Progenitor cell of endocrine pancreas (in vitro differentiated cells): ENCODE data around the gene DENND6B. TPM values are rescaled to one million over a fixed set of nuclear protein-coding genes. Genes with fewer than 3 reads are reported as not detected.

ENCODE experiments used
- DNase-seq: peaks from one replicate; pipeline ENCODE4 v3.0.0; 2021; ENCODE audit warnings: low spot score; ENCODE audit not compliant: unreplicated experiment
- H3K27ac Mint-ChIP-seq: 2 replicates; pipeline ENCODE4 v1.8.0; 2021; ENCODE audit warnings: mild to moderate bottlenecking, moderate library complexity, mixed read lengths
- H3K27me3 Mint-ChIP-seq: 2 replicates; pipeline ENCODE4 v1.8.0; 2021; ENCODE audit warnings: mixed read lengths
- H3K36me3 Mint-ChIP-seq: 2 replicates; pipeline ENCODE4 v1.8.0; 2022; ENCODE audit warnings: mixed read lengths; ENCODE audit not compliant: insufficient read depth
- H3K4me1 Mint-ChIP-seq: 2 replicates; pipeline ENCODE4 v1.8.0; 2021; ENCODE audit warnings: low read depth, mixed read lengths
- H3K4me3 Mint-ChIP-seq: 2 replicates; pipeline ENCODE4 v1.8.0; 2021; ENCODE audit warnings: low read depth, mild to moderate bottlenecking, moderate library complexity, mixed read lengths
- H3K9me3 Mint-ChIP-seq: 2 replicates; pipeline ENCODE4 v1.8.0; 2021; ENCODE audit warnings: low read depth, mixed read lengths
- total RNA-seq: library from RNA; stranded (reverse); gene quantifications from 2 replicates; pipeline ENCODE4 v1.2.1, GENCODE V29; 2021
- TF ChIP-seq, protein P1 (sequence below): fragments of 200-600 bp; sonication (generic); IDR thresholded peaks from one replicate; pipeline ENCODE4 v1.5.0; 2021; ENCODE audit warnings: antibody characterized with exemption, mild to moderate bottlenecking; ENCODE audit not compliant: unreplicated experiment

DENND6B gene
- total RNA-seq, 1 donor from 2014 or later, result 36.4 TPM

DNA sequence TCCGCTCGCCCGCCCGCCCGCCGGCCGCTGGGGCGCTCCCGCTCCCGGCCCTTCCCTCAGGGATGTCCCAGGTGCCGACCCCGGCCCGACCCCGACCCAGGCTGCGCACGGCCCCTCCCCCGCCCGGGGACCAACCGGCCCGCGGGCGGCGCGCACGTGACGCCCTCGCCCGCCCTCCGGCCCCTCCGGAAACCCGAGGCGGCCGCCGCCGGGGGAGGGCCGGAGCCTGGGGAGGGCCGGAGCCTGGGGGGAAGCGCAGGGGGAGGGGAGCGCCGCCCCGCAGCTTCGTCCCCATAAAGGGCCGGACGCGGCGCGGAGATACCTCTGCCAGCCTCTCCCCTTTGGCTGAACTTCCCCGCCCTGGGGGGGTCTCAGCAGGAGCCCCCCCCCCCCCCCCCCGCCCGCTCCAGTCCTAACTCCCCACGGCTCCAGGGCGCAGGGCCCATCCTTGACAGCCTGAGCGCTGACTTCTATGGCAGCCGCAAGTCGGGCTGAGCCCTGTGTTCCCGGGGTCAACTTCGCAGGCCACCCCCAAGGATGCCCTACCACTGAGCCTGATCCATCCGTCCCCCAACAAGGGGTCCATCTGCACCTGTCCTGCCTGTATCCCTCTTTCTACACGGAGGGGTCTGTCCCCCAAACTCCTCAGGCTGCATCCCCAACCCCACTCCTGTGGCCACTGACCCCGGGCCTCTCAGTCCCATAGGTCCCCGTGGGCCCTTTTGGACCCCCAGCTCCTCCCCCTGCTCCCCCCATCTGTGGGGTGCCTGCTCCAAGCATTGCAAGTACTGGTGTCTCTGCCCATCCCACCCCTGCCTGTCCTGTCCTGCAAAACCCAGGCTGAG is 65.0 kb downstream of the DENND6B start, which contains the start of gene MAPK12:
Gene MAPK12, minus strand, starts transcription at position 69 of the 845 bp plus-strand sequence. CDS start 174 bp downstream, outside the sequence.
- TF ChIP-seq, protein P1, sequence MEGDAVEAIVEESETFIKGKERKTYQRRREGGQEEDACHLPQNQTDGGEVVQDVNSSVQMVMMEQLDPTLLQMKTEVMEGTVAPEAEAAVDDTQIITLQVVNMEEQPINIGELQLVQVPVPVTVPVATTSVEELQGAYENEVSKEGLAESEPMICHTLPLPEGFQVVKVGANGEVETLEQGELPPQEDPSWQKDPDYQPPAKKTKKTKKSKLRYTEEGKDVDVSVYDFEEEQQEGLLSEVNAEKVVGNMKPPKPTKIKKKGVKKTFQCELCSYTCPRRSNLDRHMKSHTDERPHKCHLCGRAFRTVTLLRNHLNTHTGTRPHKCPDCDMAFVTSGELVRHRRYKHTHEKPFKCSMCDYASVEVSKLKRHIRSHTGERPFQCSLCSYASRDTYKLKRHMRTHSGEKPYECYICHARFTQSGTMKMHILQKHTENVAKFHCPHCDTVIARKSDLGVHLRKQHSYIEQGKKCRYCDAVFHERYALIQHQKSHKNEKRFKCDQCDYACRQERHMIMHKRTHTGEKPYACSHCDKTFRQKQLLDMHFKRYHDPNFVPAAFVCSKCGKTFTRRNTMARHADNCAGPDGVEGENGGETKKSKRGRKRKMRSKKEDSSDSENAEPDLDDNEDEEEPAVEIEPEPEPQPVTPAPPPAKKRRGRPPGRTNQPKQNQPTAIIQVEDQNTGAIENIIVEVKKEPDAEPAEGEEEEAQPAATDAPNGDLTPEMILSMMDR, result no peak
- Mint-ChIP-seq H3K36me3 (no peaks in the 10 kb centered on the region), H3K27me3 (peaks cover 17% of the 10 kb centered on the region), H3K4me3 (peak within 1 kb of the TSS; percentile 72), H3K4me1 (peaks cover 3% of the 10 kb centered on the region), H3K9me3 (no peaks in the 10 kb centered on the region), H3K27ac (peak within 1 kb of the TSS; percentile 16)
- peak; percentile 61 for DNase-seq

- peak overlapping the region; percentile 61 for H3K4me3 Mint-ChIP-seq
- no peak for DNase-seq
- no peaks in the 10 kb centered on the region for H3K9me3 Mint-ChIP-seq
- TF ChIP-seq, protein P1, result no peak
- peaks cover 12% of the 10 kb centered on the region for H3K27me3 Mint-ChIP-seq
- peaks cover 3% of the 10 kb centered on the region for H3K4me1 Mint-ChIP-seq
- no peaks in the 10 kb centered on the region for H3K36me3 Mint-ChIP-seq
- no peak overlapping the region for H3K27ac Mint-ChIP-seq
Measured at GRCh38 chr22:50260801-50261614, 65.8 kb downstream of the DENND6B start.

DNA sequence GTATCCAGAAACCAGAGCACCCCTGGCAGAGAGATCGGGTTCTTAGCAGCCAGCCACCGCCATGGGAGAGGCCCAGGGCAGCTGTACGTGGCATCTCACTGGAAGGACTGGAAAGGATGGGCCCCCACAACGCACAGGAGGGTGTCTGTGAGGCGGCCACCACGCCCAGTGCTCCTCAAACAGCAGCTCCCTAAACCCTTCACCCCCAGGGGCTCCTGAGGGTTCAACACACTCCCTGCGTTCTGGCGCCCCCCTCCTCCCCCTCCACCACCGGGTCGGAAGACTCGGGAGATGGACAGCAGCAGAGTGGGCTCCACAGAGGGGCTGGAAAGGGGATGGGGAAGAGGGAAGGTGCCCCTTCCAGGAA is 66.4 kb downstream of the DENND6B start:
- Mint-ChIP-seq H3K27ac (no peak overlapping the region), H3K27me3 (peaks cover 10% of the 10 kb centered on the region), H3K9me3 (no peaks in the 10 kb centered on the region), H3K36me3 (no peaks in the 10 kb centered on the region), H3K4me1 (peaks cover 3% of the 10 kb centered on the region), H3K4me3 (peak overlapping the region; percentile 61)
- TF ChIP-seq, protein P1, result no peak
- no peak for DNase-seq

- Mint-ChIP-seq H3K4me3 (peak overlapping the region; percentile 53), H3K27ac (no peak overlapping the region), H3K36me3 (no peaks in the 10 kb centered on the region), H3K9me3 (no peaks in the 10 kb centered on the region), H3K27me3 (peaks cover 3% of the 10 kb centered on the region), H3K4me1 (peaks cover 3% of the 10 kb centered on the region)
- TF ChIP-seq, protein P1, result no peak
- no peak for DNase-seq
Measured at GRCh38 chr22:50259302-50259701, 67.5 kb downstream of the DENND6B start.

Other genes with a start within 250 kb of the DENND6B start
- not detected in 2 replicates for gene MLC1, start 241.6 kb downstream of the DENND6B start, total RNA-seq
- 0.22 TPM in 1 of 2 replicates, not detected in the other for gene MOV10L1, start 237.0 kb downstream of the DENND6B start, total RNA-seq
- 6.2 and 6.3 TPM in 2 replicates for gene PANX2, start 156.3 kb downstream of the DENND6B start, total RNA-seq
- gene TRABD, start 141.1 kb downstream of the DENND6B start, total RNA-seq, result 39.4 and 42.1 TPM in 2 replicates
- gene SELENOO, start 126.0 kb downstream of the DENND6B start, total RNA-seq, result 24.3 and 24.7 TPM in 2 replicates
- gene TUBGCP6, start 82.0 kb downstream of the DENND6B start, total RNA-seq, result 62.0 and 70.9 TPM in 2 replicates
- gene HDAC10, start 75.7 kb downstream of the DENND6B start, total RNA-seq, result 73.8 and 81.5 TPM in 2 replicates
- gene MAPK12, start 65.3 kb downstream of the DENND6B start, total RNA-seq, result 53.7 and 54.6 TPM in 2 replicates
- gene MAPK11, start 56.6 kb downstream of the DENND6B start, total RNA-seq, result 2.3 and 2.7 TPM in 2 replicates
- 178 and 182 TPM in 2 replicates for gene PLXNB2, start 19.4 kb downstream of the DENND6B start, total RNA-seq
- gene PPP6R2, start 16.3 kb upstream of the DENND6B start, total RNA-seq, result 85.7 and 87.9 TPM in 2 replicates
- 86.3 and 96.5 TPM in 2 replicates for gene SBF1, start 148.0 kb upstream of the DENND6B start, total RNA-seq
- 2.9 and 3.2 TPM in 2 replicates for gene ADM2, start 154.5 kb upstream of the DENND6B start, total RNA-seq
- 0.69 and 0.98 TPM in 2 replicates for gene MIOX, start 159.8 kb upstream of the DENND6B start, total RNA-seq
- gene LMF2, start 180.7 kb upstream of the DENND6B start, total RNA-seq, result 59.0 and 65.5 TPM in 2 replicates
- 61.6 and 66.5 TPM in 2 replicates for gene NCAPH2, start 181.2 kb upstream of the DENND6B start, total RNA-seq
- gene SCO2, start 198.6 kb upstream of the DENND6B start, total RNA-seq, result 3.7 TPM in 1 of 2 replicates, not detected in the other
- 1.6 and 2.0 TPM in 2 replicates for gene TYMP, start 203.0 kb upstream of the DENND6B start, total RNA-seq
- gene KLHDC7B, start 218.9 kb upstream of the DENND6B start, total RNA-seq, result not detected in 2 replicates
- gene SYCE3, start 235.9 kb upstream of the DENND6B start, total RNA-seq, result not detected in 2 replicates